ENCODE results near the gene TCIRG1.

Gene TCIRG1

GRCh38 chr11:68037411-68038225 is 1.2 kb upstream of the TCIRG1 start:
- DNase-seq (ENCODE audit: low read depth, low spot score), result no peak

- no peak for DNase-seq (ENCODE audit: low read depth, low spot score)
Observed at GRCh38 chr11:68038226-68038717, 553 bp upstream of the TCIRG1 start.

- DNase-seq (ENCODE audit: low read depth, low spot score), result no peak
Observed at GRCh38 chr11:68039526-68040086, 781 bp downstream of the TCIRG1 start.

- no peak for DNase-seq (ENCODE audit: low read depth, low spot score)
Observed at GRCh38 chr11:68040101-68040956, 1.5 kb downstream of the TCIRG1 start.

- DNase-seq (ENCODE audit: low read depth, low spot score), result no peak
Observed at GRCh38 chr11:68040957-68041591, 2.2 kb downstream of the TCIRG1 start.

- no peak for DNase-seq (ENCODE audit: low read depth, low spot score)
Observed at GRCh38 chr11:68041617-68042218, 2.9 kb downstream of the TCIRG1 start.

GRCh38 chr11:68042219-68043028 is 3.6 kb downstream of the TCIRG1 start:
- DNase-seq (ENCODE audit: low read depth, low spot score), result no peak

GRCh38 chr11:68043029-68043348 is 4.2 kb downstream of the TCIRG1 start:
- no peak for DNase-seq (ENCODE audit: low read depth, low spot score)

- no peak for DNase-seq (ENCODE audit: low read depth, low spot score)
Observed at GRCh38 chr11:68043349-68044144, 4.7 kb downstream of the TCIRG1 start.

GRCh38 chr11:68044145-68044813 is 5.5 kb downstream of the TCIRG1 start:
- no peak for DNase-seq (ENCODE audit: low read depth, low spot score)

- no peak for DNase-seq (ENCODE audit: low read depth, low spot score)
Observed at GRCh38 chr11:68044898-68045351, 6.1 kb downstream of the TCIRG1 start.

GRCh38 chr11:68047437-68048290 is 8.8 kb downstream of the TCIRG1 start:
- DNase-seq (ENCODE audit: low read depth, low spot score), result no peak

- no peak for DNase-seq (ENCODE audit: low read depth, low spot score)
Observed at GRCh38 chr11:68048681-68049508, 10.1 kb downstream of the TCIRG1 start.

GRCh38 chr11:68049509-68050370 is 10.9 kb downstream of the TCIRG1 start:
- DNase-seq (ENCODE audit: low read depth, low spot score), result no peak

- no peak for DNase-seq (ENCODE audit: low read depth, low spot score)
Observed at GRCh38 chr11:68050371-68050841, 11.6 kb downstream of the TCIRG1 start.
